Measurements from ENCODE around the gene KLHL6.

- TF ChIP-seq CTCF (IDR thresholded peaks at IDR 0.05) (no peak), POLR2A (IDR thresholded peaks at IDR 0.05) (no peak)
Measured at GRCh38 chr3:183478501-183478900, 77.0 kb downstream of the KLHL6 start.

Measured in sigmoid colon (tissue), 3 donors.